Fibroblast of lung (primary cell): ENCODE measurements around the gene APBB2.

Experiments
- EZH2 ChIP-seq: IDR thresholded peaks from 2 replicates; pipeline ENCODE4 v1.5.1; 2012; ENCODE audit warnings: low read length, control low read depth, mild to moderate bottlenecking; ENCODE audit errors: missing control alignments
- TF ChIP-seq, protein P1 (sequence below), 2 donors: IDR thresholded peaks in 1 of 2; conservative IDR thresholded peaks in 1 of 2; 1 replicate in 1 of 2; 2 replicates in 1 of 2; pipeline ENCODE4 v1.5.1; 2011 to 2012; ENCODE audit warnings: low read length in 2 of 2, control low read depth in 1 of 2, inconsistent platforms in 1 of 2, low read depth in 1 of 2, mild to moderate bottlenecking in 1 of 2

DNA sequence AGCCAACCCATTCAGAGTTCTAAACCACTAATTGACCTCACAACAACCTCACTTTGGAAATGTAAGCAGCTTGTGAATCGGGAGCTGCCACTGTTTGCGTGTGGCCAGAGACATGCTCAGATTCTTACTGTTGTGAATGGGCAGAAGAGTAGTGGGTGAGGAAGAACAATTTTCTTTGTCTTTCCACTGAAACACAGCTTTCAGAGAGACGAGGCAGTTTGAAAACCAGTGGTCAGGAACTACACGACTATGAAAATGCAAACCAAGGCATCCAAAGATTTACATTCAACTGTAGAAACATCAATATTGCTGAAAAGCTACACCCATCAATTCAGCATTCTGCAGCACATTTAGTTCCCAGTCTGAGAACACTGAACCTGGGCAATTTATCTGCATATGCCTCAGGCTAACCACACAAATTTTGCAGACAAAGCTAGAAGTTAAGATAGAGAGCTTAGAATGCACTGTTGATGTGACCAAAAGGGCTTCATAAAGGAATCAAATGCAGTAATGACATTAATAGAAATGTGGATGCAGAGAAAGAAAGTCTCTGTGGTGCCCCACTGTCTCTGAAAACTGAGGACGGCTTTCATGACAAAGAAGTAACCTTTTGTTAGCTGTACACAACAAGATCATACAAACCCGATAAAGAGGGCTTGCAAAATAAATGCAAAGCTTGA, 134.3 kb downstream of the APBB2 start:
- TF ChIP-seq, protein P1, sequence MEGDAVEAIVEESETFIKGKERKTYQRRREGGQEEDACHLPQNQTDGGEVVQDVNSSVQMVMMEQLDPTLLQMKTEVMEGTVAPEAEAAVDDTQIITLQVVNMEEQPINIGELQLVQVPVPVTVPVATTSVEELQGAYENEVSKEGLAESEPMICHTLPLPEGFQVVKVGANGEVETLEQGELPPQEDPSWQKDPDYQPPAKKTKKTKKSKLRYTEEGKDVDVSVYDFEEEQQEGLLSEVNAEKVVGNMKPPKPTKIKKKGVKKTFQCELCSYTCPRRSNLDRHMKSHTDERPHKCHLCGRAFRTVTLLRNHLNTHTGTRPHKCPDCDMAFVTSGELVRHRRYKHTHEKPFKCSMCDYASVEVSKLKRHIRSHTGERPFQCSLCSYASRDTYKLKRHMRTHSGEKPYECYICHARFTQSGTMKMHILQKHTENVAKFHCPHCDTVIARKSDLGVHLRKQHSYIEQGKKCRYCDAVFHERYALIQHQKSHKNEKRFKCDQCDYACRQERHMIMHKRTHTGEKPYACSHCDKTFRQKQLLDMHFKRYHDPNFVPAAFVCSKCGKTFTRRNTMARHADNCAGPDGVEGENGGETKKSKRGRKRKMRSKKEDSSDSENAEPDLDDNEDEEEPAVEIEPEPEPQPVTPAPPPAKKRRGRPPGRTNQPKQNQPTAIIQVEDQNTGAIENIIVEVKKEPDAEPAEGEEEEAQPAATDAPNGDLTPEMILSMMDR (conservative IDR thresholded peaks at IDR 0.05 in 1 of 2, IDR thresholded peaks at IDR 0.05 in 1 of 2; ENCODE audit: low read depth in 1 of 2, low read length in 2 of 2) = no peak
- TF ChIP-seq EZH2 = no peak
